Neutrophil (primary cell): ENCODE results near the gene PTPRD.

Experiments
- H3K27ac ChIP-seq: fragments of 200-600 bp; sonication (generic); 2 replicates; pipeline ENCODE4 v1.5.1; 2016; ENCODE audit warnings: mild to moderate bottlenecking, moderate library complexity
- H3K27me3 ChIP-seq: fragments of 200-600 bp; sonication (generic); 2 replicates; pipeline ENCODE4 v1.6.0; 2016; ENCODE audit warnings: mild to moderate bottlenecking
- H3K36me3 ChIP-seq: fragments of 200-600 bp; sonication (generic); 2 replicates; pipeline ENCODE4 v1.5.1; 2017
- H3K4me1 ChIP-seq, 2 experiments: fragments of 200-600 bp in 1 of 2; sonication (generic) in 1 of 2; 1 replicate in 1 of 2; 2 replicates in 1 of 2; pipeline versions ENCODE4 v1.5.1 to v1.6.1; 2013 to 2016; ENCODE audit warnings: low read depth in 1 of 2, low read length in 1 of 2, mild to moderate bottlenecking in 1 of 2, moderate library complexity in 1 of 2; ENCODE audit not compliant: control insufficient read depth in 1 of 2, insufficient read depth in 1 of 2
- H3K4me3 ChIP-seq, 2 experiments: fragments of 200-600 bp in 1 of 2; sonication (generic) in 1 of 2; 1 replicate in 1 of 2; 2 replicates in 1 of 2; pipeline ENCODE4 v1.5.1; 2013 to 2016; ENCODE audit warnings: low read depth in 1 of 2, low read length in 1 of 2, mild to moderate bottlenecking in 1 of 2, moderate library complexity in 1 of 2
- H3K9me3 ChIP-seq: fragments of 200-600 bp; sonication (generic); 2 replicates; pipeline ENCODE4 v1.5.1; 2016
- TF ChIP-seq, protein P1 (sequence below): fragments of 200-600 bp; sonication (generic); IDR thresholded peaks from 2 replicates; pipeline ENCODE4 v1.5.1; 2016; ENCODE audit warnings: antibody characterized with exemption

Gene PTPRD

DNA sequence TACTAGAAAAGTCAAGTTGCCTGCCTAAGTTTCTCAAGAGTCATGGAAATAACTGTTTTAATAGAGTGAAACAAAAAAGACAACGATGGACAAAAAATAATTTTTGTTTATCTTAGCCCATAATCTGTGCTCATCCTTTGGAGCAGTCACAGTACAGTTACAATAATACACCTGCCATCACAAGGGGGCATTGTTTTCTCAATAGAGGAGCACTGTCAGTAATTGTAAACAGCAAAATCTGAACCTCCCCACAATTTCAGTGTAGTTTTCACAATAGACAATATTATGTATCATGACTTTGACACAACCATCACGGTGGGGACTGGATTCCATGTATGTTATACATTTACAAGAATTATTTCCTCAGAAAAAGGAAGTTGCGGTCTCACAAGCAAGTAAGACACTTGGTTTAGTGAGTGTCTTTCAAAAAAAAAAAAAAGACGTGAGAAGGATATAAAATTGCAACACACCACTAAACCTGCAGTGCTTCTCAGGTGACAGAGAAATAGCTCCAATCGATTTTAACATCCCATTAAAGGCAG lies 586.3 kb downstream of the PTPRD start:
- TF ChIP-seq, protein P1, sequence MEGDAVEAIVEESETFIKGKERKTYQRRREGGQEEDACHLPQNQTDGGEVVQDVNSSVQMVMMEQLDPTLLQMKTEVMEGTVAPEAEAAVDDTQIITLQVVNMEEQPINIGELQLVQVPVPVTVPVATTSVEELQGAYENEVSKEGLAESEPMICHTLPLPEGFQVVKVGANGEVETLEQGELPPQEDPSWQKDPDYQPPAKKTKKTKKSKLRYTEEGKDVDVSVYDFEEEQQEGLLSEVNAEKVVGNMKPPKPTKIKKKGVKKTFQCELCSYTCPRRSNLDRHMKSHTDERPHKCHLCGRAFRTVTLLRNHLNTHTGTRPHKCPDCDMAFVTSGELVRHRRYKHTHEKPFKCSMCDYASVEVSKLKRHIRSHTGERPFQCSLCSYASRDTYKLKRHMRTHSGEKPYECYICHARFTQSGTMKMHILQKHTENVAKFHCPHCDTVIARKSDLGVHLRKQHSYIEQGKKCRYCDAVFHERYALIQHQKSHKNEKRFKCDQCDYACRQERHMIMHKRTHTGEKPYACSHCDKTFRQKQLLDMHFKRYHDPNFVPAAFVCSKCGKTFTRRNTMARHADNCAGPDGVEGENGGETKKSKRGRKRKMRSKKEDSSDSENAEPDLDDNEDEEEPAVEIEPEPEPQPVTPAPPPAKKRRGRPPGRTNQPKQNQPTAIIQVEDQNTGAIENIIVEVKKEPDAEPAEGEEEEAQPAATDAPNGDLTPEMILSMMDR, result no peak
- H3K27me3 ChIP-seq, result no peaks in the 10 kb centered on the region
- H3K9me3 ChIP-seq, result no peaks in the 10 kb centered on the region
- no peak overlapping the region for H3K27ac ChIP-seq
- peaks cover 0 to 5% of the 10 kb centered on the region in 2 experiments for H3K4me1 ChIP-seq
- H3K4me3 ChIP-seq, result no peak overlapping the region
- H3K36me3 ChIP-seq, result no peaks in the 10 kb centered on the region

DNA sequence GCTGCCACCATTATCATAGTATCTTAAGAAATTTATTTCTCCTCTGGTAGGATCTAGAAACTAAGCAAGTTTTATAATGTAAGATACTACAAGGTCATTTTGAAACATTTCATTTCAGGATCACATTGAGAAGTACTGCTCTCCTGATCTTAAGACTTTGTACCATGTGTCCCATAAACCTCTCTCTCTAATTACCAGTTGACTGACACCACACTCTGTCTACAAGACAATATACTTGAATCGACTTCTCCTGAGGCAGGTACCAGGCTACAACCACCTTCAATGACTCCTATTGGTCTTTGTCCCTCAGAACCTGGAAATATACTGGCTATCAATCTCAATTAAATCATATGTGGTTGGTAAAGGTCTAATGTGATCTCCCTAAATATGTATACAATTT lies 597.0 kb downstream of the PTPRD start:
- Histone ChIP-seq H3K4me1 (no peaks in the 10 kb centered on the region), H3K36me3 (no peaks in the 10 kb centered on the region)
- TF ChIP-seq, protein P1, result no peak

DNA sequence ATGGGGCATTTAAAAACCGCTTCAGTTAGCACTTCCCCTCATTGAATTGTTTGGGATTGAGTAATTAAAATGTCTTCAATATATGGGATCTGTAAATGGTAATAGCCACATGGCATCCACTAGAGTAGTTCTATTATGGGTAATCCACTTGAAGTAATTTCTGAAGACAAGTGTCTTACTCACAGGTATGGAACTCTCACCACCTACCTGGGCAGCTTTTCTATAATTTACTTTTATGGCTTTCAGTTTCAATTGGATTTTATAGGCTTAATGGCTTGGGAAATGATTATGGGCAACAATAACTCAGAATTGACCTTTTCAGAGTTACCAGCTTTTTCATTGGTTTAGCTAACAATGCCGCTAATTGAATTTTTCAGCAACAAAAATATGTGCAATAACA lies 597.9 kb downstream of the PTPRD start:
- TF ChIP-seq, protein P1, result no peak
- H3K27me3 ChIP-seq, result no peaks in the 10 kb centered on the region
- H3K36me3 ChIP-seq, result no peaks in the 10 kb centered on the region
- H3K9me3 ChIP-seq, result no peaks in the 10 kb centered on the region
- no peak overlapping the region for H3K4me3 ChIP-seq
- H3K27ac ChIP-seq, result no peak overlapping the region
- no peaks in the 10 kb centered on the region for H3K4me1 ChIP-seq

More for the DNA sequence above, 597.0 kb downstream of the PTPRD start:
- H3K4me3 ChIP-seq, result no peak overlapping the region
- H3K27ac ChIP-seq, result no peak overlapping the region
- no peaks in the 10 kb centered on the region for H3K9me3 ChIP-seq
- H3K27me3 ChIP-seq, result no peaks in the 10 kb centered on the region

DNA sequence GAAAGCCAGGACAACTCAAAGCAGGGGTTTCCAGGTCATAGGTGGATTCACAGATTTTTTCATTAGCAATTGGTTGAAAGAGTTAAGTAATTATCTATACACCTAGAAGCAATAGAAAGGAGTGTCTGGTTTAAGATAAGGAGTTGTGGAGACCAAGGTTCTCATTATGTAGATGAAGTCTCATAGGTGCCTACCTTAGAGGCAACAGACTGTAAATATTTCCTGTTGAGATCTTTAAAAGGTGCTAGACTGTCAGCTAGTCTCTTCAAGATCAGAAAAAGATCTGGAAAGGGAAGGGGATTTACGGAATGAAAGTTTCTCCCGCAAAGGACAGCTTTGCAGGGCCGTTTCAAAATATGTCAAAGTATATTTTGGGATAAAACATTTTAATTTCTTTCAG lies 603.4 kb downstream of the PTPRD start:
- Histone ChIP-seq H3K27ac (no peak overlapping the region), H3K36me3 (no peaks in the 10 kb centered on the region), H3K9me3 (no peaks in the 10 kb centered on the region), H3K27me3 (no peaks in the 10 kb centered on the region), H3K4me3 (no peak overlapping the region), H3K4me1 (no peaks in the 10 kb centered on the region)
- TF ChIP-seq, protein P1, result no peak

DNA sequence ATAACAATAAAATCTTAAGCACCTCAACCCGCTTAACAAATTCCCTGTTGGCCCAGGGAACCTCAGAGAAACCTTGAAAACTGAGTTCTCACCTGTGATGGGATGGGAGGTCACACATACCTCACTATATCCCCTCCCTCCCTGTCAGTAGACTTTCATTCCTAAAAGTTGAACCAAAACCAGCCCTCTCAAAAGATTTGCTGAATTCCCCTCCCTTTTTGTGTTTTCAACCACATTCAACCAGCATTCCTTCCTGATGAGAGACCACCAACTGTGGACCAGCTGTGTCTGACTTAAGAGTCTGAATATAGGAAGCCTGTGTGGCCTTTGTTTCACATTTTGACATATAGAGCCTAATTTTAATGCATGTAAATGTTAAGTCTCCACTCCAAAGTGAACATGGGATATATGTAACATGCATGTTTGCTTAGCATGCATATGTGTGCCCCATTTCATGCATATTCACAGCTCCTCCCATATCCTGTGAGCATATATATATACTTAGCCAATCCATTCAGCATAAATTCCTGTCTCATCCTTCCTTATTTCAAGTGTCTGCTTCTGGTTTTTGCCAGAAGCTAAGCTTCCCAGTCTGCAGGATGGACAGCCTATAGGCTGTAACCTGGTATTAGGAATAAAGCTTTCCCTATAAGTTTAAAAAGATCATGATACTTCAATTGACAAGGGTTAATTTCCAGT lies 604.6 kb downstream of the PTPRD start:
- TF ChIP-seq, protein P1, result no peak
- no peak overlapping the region for H3K4me3 ChIP-seq
- H3K36me3 ChIP-seq, result no peaks in the 10 kb centered on the region

More for the DNA sequence above, 604.6 kb downstream of the PTPRD start:
- no peaks in the 10 kb centered on the region for H3K27me3 ChIP-seq
- H3K4me1 ChIP-seq, result no peaks in the 10 kb centered on the region
- no peaks in the 10 kb centered on the region for H3K9me3 ChIP-seq
- no peak overlapping the region for H3K27ac ChIP-seq
